ENCODE data around the gene GTF2IRD1. TPM values are rescaled to one million over a fixed set of nuclear protein-coding genes. Genes with fewer than 3 reads are reported as not detected.
"Not testable (repeated sequence)": the region's sequence is repeated elsewhere in the genome, so short reads cannot be mapped to it uniquely, and the experiment has no call there.

The GTF2IRD1 gene
- total RNA-seq, 4 donors from 2014 or later, result 11.5 to 39.1 (median 22.5) TPM

- intact Hi-C loops (cut with DNase I; ENCODE audit: low total_unique reads), result no loop called here
These were observed 45.7 kb upstream of the GTF2IRD1 start for GRCh38 chr7:74407958-74408357.

GRCh38 chr7:74409571-74409970 is 44.1 kb upstream of the GTF2IRD1 start:
- no peak for DNase-seq
- no peaks in the 10 kb centered on the region for H3K27me3 ChIP-seq
- H3K4me3 ChIP-seq, result no peak overlapping the region
- no peaks in the 10 kb centered on the region for H3K9me3 ChIP-seq
- intact Hi-C loops (cut with DNase I; ENCODE audit: low total_unique reads), result no loop called here
- H3K4me1 ChIP-seq, result no peaks in the 10 kb centered on the region
- no peaks in the 10 kb centered on the region for H3K36me3 ChIP-seq
- no peak overlapping the region for H3K27ac ChIP-seq
- no peak for TF ChIP-seq POLR2A (IDR thresholded peaks at IDR 0.05)

More at GRCh38 chr7:74407958-74408357, 45.7 kb upstream of the GTF2IRD1 start:
- Histone ChIP-seq H3K27ac (no peak overlapping the region), H3K27me3 (no peaks in the 10 kb centered on the region), H3K9me3 (no peaks in the 10 kb centered on the region), H3K4me3 (no peak overlapping the region), H3K4me1 (no peaks in the 10 kb centered on the region), H3K36me3 (no peaks in the 10 kb centered on the region)
- TF ChIP-seq CTCF (IDR thresholded peaks at IDR 0.05) (no peak), POLR2A (IDR thresholded peaks at IDR 0.05) (no peak)
- no peak for DNase-seq

GRCh38 chr7:74410772-74411171 is 42.9 kb upstream of the GTF2IRD1 start:
- Histone ChIP-seq H3K27ac (no peak overlapping the region), H3K36me3 (no peaks in the 10 kb centered on the region), H3K9me3 (no peaks in the 10 kb centered on the region), H3K4me3 (no peak overlapping the region), H3K27me3 (no peaks in the 10 kb centered on the region), H3K4me1 (no peaks in the 10 kb centered on the region)
- TF ChIP-seq CTCF (IDR thresholded peaks at IDR 0.05), result no peak
- no peak for TF ChIP-seq POLR2A (IDR thresholded peaks at IDR 0.05)
- DNase-seq, result no peak
- intact Hi-C loops (cut with DNase I; ENCODE audit: low total_unique reads), result no loop called here

- intact Hi-C loops (cut with DNase I; ENCODE audit: low total_unique reads); H3K4me3 ChIP-seq; DNase-seq; H3K27ac ChIP-seq; H3K4me1 ChIP-seq; H3K36me3 ChIP-seq; H3K9me3 ChIP-seq; H3K27me3 ChIP-seq: not testable (repeated sequence)
These were observed 42.1 kb upstream of the GTF2IRD1 start for GRCh38 chr7:74411571-74411970.

- H3K27ac ChIP-seq, result no peak overlapping the region
- no peaks in the 10 kb centered on the region for H3K9me3 ChIP-seq
- no peaks in the 10 kb centered on the region for H3K27me3 ChIP-seq
- H3K4me3 ChIP-seq, result no peak overlapping the region
- H3K4me1 ChIP-seq, result no peaks in the 10 kb centered on the region
- H3K36me3 ChIP-seq, result no peaks in the 10 kb centered on the region
- TF ChIP-seq CTCF (IDR thresholded peaks at IDR 0.05) (no peak), POLR2A (IDR thresholded peaks at IDR 0.05) (no peak)
- intact Hi-C loops (cut with DNase I; ENCODE audit: low total_unique reads), result no loop called here
- no peak for DNase-seq
These were observed 41.6 kb upstream of the GTF2IRD1 start for GRCh38 chr7:74412056-74412455.

- no peak for TF ChIP-seq POLR2A (IDR thresholded peaks at IDR 0.05)
- no peak for TF ChIP-seq CTCF (IDR thresholded peaks at IDR 0.05)
- Histone ChIP-seq H3K4me1 (no peaks in the 10 kb centered on the region), H3K27me3 (no peaks in the 10 kb centered on the region), H3K9me3 (no peaks in the 10 kb centered on the region), H3K4me3 (no peak overlapping the region), H3K27ac (no peak overlapping the region), H3K36me3 (no peaks in the 10 kb centered on the region)
- DNase-seq, result no peak
- intact Hi-C loops (cut with DNase I; ENCODE audit: low total_unique reads), result no loop called here
These were observed 41.1 kb upstream of the GTF2IRD1 start for GRCh38 chr7:74412603-74413002.

- DNase-seq; intact Hi-C loops (cut with DNase I; ENCODE audit: low total_unique reads); H3K27me3 ChIP-seq; H3K36me3 ChIP-seq; H3K9me3 ChIP-seq; H3K4me3 ChIP-seq; H3K27ac ChIP-seq; H3K4me1 ChIP-seq: not testable (repeated sequence)
These were observed 38.9 kb upstream of the GTF2IRD1 start for GRCh38 chr7:74414595-74415333.
